Mononuclear cell (primary cell): Measurements from ENCODE around the gene GSN. TPM values are rescaled to one million over a fixed set of nuclear protein-coding genes. Genes with fewer than 3 reads are reported as not detected.

Experiments
- H3K27me3 ChIP-seq: 2 replicates; pipeline ENCODE4 v1.6.0; 2011; ENCODE audit warnings: low read length, control low read depth; ENCODE audit not compliant: insufficient read depth
- H3K4me1 ChIP-seq: 2 replicates; pipeline ENCODE4 v1.5.1; 2011; ENCODE audit warnings: mild to moderate bottlenecking, low read length, control low read depth; ENCODE audit not compliant: insufficient read depth
- H3K4me3 ChIP-seq: 2 replicates; pipeline ENCODE4 v1.5.1; 2011; ENCODE audit warnings: mild to moderate bottlenecking, low read length, moderate library complexity
- H3K9me3 ChIP-seq: 2 replicates; pipeline ENCODE4 v1.5.1; 2011; ENCODE audit warnings: low read depth, mild to moderate bottlenecking, control low read depth, low read length
- total RNA-seq: library from RNA; depleted of rRNA; stranded (reverse); fragments of >200 nt; gene quantifications from one replicate; pipeline ENCODE4 v1.2.3, GENCODE V29; 2012

Gene GSN
- total RNA-seq, 1 donor, result 72.2 TPM

DNA sequence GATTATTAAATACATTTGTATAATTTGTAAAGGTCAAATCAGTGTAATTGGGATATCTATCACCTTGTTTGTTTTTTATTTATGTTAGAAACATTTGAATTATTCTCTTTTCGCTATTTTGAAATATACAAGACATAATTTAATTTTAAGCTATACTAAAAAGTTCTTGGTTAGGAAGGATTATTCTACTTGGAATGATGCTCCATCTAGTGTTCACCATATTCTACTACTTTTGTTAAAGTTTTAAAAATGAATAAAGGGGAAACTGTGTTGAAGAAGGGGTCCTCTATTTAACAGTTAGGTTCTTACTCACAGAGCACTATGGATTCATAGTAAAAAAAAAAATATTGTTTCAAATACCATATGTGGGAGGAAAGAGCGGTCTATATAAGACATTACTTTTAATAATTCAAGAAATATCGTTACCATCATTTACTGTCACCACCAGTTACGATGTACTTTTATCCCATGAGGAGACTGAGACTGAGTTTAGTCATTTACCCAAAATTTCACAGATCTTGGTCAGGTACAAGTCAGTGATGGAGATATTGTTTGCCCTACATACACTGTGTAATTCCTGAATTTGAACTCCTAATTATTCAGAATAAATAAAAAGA is 108.4 kb downstream of the GSN start:
- H3K9me3 ChIP-seq, result no peaks in the 10 kb centered on the region
- H3K4me3 ChIP-seq, result no peak overlapping the region
- no peaks in the 10 kb centered on the region for H3K27me3 ChIP-seq
- peaks cover 10% of the 10 kb centered on the region for H3K4me1 ChIP-seq

DNA sequence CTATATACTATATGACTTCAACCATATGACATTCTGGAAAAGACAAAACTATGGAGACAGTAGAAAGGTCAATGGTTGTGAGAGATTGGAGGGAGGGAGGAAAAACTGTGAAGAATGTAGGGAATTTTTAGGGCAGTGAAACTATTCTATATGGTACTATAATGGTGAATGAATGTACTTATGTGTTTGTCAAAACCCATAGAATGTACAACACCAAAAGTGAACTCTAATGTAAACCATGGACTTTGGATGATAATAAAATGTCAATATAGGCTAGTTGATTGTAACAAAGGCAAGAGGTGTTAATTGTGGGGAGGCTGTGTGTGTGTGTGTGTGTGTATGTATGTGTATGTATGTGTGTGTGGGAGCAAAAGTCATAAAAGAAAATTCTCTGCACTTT is 112.9 kb downstream of the GSN start:
- no peak overlapping the region for H3K4me3 ChIP-seq
- H3K27me3 ChIP-seq, result no peaks in the 10 kb centered on the region
- no peaks in the 10 kb centered on the region for H3K9me3 ChIP-seq
- H3K4me1 ChIP-seq, result peaks cover 5% of the 10 kb centered on the region

Other genes starting within 250 kb of the GSN start
- gene C5, start 217.9 kb upstream of the GSN start, total RNA-seq, result 1.8 TPM
- 35.2 TPM for gene CNTRL, start 193.2 kb upstream of the GSN start, total RNA-seq
- 49.7 TPM for gene RAB14, start 66.3 kb upstream of the GSN start, total RNA-seq
- gene STOM, start 102.1 kb downstream of the GSN start, total RNA-seq, result 82.3 TPM
- gene GGTA1, start 231.7 kb downstream of the GSN start, total RNA-seq, result 9.6 TPM